ENCODE measurements around the gene SOHLH2. TPM values are rescaled to one million over a fixed set of nuclear protein-coding genes. Genes with fewer than 3 reads are reported as not detected.

Gene SOHLH2
- total RNA-seq, 1 experiment from 2014 or later = not detected

DNA sequence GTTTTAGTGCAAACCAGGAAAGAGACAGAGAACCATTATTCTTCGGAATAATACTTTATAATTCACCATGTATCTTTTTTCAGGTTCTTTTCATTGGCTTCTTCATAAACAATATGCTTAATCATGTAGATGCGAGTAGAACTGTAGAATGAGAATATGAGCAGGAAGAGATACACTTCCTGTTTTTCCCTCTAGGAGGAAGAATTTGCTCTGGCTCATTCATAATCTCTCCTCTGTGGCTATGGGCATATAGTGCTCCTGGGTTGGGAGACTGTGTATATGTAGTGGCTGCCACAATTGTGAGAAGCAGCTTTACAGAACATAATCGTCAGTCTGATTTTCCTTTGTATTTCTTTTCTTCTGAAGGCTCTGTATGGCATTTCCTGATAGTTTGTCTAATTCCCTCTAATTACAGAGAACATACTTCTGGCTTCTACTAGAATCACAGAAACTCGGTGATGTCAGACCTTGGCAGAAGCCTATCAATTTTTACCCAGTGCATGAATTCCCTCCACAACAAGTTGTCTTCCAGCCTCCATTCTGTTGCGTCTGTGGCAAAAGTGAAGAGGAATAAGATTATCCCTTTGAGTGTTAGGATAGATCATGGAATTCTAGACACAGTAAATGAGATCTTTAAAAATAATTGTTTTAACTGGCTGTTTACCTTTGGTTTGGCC, 80.3 kb downstream of the SOHLH2 start:
- Histone ChIP-seq H3K4me2 (ENCODE audit: low read length) (no peak overlapping the region), H3K4me1 (ENCODE audit: insufficient read depth, low read length) (no peaks in the 10 kb centered on the region), H3K36me3 (ENCODE audit: low read depth, low read length) (no peaks in the 10 kb centered on the region), H3K9ac (ENCODE audit: low read length) (no peak overlapping the region), H3K27me3 (ENCODE audit: low read length) (peaks cover 28% of the 10 kb centered on the region), H4K20me1 (ENCODE audit: low read length) (no peaks in the 10 kb centered on the region), H3K9me3 (ENCODE audit: low read length) (no peaks in the 10 kb centered on the region), H3K4me3 (ENCODE audit: low read length) (no peak overlapping the region), H3K9me2 (replicated peaks; ENCODE audit: low read length) (no peaks in the 10 kb centered on the region), H3K79me2 (ENCODE audit: low read length) (no peaks in the 10 kb centered on the region), H3K27ac (ENCODE audit: low read length) (no peak overlapping the region), H3F3A (ENCODE audit: low read length, unreplicated experiment) (no peaks in the 10 kb centered on the region), H2AFZ (ENCODE audit: low read length) (no peak overlapping the region)
- ATAC-seq (no peak), DNase-seq (no peak)
- intact Hi-C loops (cut with micrococcal nuclease) = no loop called here
- TF ChIP-seq EZH2phosphoT487 (IDR thresholded peaks at IDR 0.05; ENCODE audit: borderline replicate concordance, low read length) = no peak
- TF ChIP-seq EZH2 (IDR thresholded peaks at IDR 0.05; ENCODE audit: low read length, unreplicated experiment) = no peak
- TF ChIP-seq, protein P1, sequence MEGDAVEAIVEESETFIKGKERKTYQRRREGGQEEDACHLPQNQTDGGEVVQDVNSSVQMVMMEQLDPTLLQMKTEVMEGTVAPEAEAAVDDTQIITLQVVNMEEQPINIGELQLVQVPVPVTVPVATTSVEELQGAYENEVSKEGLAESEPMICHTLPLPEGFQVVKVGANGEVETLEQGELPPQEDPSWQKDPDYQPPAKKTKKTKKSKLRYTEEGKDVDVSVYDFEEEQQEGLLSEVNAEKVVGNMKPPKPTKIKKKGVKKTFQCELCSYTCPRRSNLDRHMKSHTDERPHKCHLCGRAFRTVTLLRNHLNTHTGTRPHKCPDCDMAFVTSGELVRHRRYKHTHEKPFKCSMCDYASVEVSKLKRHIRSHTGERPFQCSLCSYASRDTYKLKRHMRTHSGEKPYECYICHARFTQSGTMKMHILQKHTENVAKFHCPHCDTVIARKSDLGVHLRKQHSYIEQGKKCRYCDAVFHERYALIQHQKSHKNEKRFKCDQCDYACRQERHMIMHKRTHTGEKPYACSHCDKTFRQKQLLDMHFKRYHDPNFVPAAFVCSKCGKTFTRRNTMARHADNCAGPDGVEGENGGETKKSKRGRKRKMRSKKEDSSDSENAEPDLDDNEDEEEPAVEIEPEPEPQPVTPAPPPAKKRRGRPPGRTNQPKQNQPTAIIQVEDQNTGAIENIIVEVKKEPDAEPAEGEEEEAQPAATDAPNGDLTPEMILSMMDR (conservative IDR thresholded peaks at IDR 0.05; ENCODE audit: low read depth, low read length) = no peak
- no TSS peak for BruUV-seq (replicated peaks)
- ChIA-PET CTCF (interaction anchor here (0.5 kb wide), 1 partner anchor 86 kb away, joined by 3 read pairs; no protein-coding TSS in a partner anchor), POLR2A (ENCODE audit: unreplicated experiment) (no interaction called here)

DNA sequence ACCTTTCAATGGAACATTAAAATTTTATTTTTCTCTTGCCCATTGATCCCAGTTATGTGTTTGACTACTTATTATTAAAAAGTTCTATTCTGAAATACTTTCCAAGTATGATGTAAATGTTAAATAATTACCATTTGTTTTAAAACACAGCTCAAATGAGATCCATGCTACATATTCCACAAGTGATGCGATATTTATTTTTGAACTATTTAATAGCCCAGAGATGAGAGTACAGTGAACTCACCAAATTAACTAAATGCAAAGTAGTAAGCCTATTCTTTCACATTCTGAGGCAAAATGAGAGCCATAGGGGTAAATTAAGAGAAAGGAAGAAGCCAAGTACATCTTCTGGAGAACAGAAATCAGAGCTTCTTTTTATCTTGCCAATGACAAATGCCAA, 82.0 kb downstream of the SOHLH2 start:
- Histone ChIP-seq H2AFZ (ENCODE audit: low read length) (no peak overlapping the region), H3F3A (ENCODE audit: low read length, unreplicated experiment) (no peaks in the 10 kb centered on the region), H3K4me3 (ENCODE audit: low read length) (no peak overlapping the region), H3K27ac (ENCODE audit: low read length) (no peak overlapping the region), H3K27me3 (ENCODE audit: low read length) (peaks cover 28% of the 10 kb centered on the region), H3K4me1 (ENCODE audit: insufficient read depth, low read length) (no peaks in the 10 kb centered on the region), H3K9me2 (replicated peaks; ENCODE audit: low read length) (no peaks in the 10 kb centered on the region), H4K20me1 (ENCODE audit: low read length) (no peaks in the 10 kb centered on the region), H3K9ac (ENCODE audit: low read length) (no peak overlapping the region), H3K79me2 (ENCODE audit: low read length) (no peaks in the 10 kb centered on the region), H3K4me2 (ENCODE audit: low read length) (no peak overlapping the region), H3K36me3 (ENCODE audit: low read depth, low read length) (no peaks in the 10 kb centered on the region), H3K9me3 (ENCODE audit: low read length) (no peaks in the 10 kb centered on the region)
- no peak for DNase-seq
- TF ChIP-seq, protein P1 (conservative IDR thresholded peaks at IDR 0.05; ENCODE audit: low read depth, low read length) = no peak
- TF ChIP-seq EZH2phosphoT487 (IDR thresholded peaks at IDR 0.05; ENCODE audit: borderline replicate concordance, low read length) = no peak
- no peak for TF ChIP-seq EZH2 (IDR thresholded peaks at IDR 0.05; ENCODE audit: low read length, unreplicated experiment)
- BruUV-seq (replicated peaks) = no TSS peak
- ATAC-seq = no peak
- POLR2A ChIA-PET (ENCODE audit: unreplicated experiment) = no interaction called here
- intact Hi-C loops (cut with micrococcal nuclease) = no loop called here
- CTCF ChIA-PET = no interaction called here

DNA sequence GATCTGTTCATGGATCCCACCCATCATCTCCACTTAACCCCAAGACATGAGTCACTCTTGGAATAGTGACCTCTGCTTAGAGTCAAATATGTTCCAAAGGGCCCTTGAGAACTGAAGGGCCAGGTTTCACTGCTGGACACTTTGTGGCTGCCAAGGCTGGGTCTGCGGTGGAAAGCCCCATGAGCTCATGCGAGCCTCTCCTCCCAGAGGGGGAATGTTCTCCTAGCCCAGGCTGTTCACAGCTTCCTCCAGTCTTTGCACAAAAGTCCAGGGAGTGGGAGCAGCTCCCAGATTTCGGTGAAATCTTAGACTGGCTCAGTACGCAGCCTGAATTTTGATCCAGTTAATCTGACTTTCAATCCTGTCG, 82.4 kb downstream of the SOHLH2 start:
- H2AFZ ChIP-seq (ENCODE audit: low read length) = no peak overlapping the region
- ATAC-seq (no peak), DNase-seq (no peak)
- H3K4me3 ChIP-seq (ENCODE audit: low read length) = no peak overlapping the region
- ChIA-PET POLR2A (ENCODE audit: unreplicated experiment) (no interaction called here), CTCF (no interaction called here)
- BruUV-seq (replicated peaks) = no TSS peak
- H3K36me3 ChIP-seq (ENCODE audit: low read depth, low read length) = no peaks in the 10 kb centered on the region
- TF ChIP-seq, protein P1 (conservative IDR thresholded peaks at IDR 0.05; ENCODE audit: low read depth, low read length) = no peak
- no peak for TF ChIP-seq EZH2phosphoT487 (IDR thresholded peaks at IDR 0.05; ENCODE audit: borderline replicate concordance, low read length)
- TF ChIP-seq EZH2 (IDR thresholded peaks at IDR 0.05; ENCODE audit: low read length, unreplicated experiment) = no peak
- no peak overlapping the region for H3K27ac ChIP-seq (ENCODE audit: low read length)
- no peaks in the 10 kb centered on the region for H4K20me1 ChIP-seq (ENCODE audit: low read length)
- no peaks in the 10 kb centered on the region for H3F3A ChIP-seq (ENCODE audit: low read length, unreplicated experiment)
- no peak overlapping the region for H3K4me2 ChIP-seq (ENCODE audit: low read length)
- intact Hi-C loops (cut with micrococcal nuclease) = no loop called here
- peaks cover 29% of the 10 kb centered on the region for H3K27me3 ChIP-seq (ENCODE audit: low read length)
- H3K79me2 ChIP-seq (ENCODE audit: low read length) = no peaks in the 10 kb centered on the region
- no peak overlapping the region for H3K9ac ChIP-seq (ENCODE audit: low read length)
- no peaks in the 10 kb centered on the region for H3K4me1 ChIP-seq (ENCODE audit: insufficient read depth, low read length)
- H3K9me2 ChIP-seq (replicated peaks; ENCODE audit: low read length) = no peaks in the 10 kb centered on the region
- no peaks in the 10 kb centered on the region for H3K9me3 ChIP-seq (ENCODE audit: low read length)
